Measurements from ENCODE around the gene SENP2. TPM values are rescaled to one million over a fixed set of nuclear protein-coding genes. Genes with fewer than 3 reads are reported as not detected.

Gene SENP2
- total RNA-seq: 10 to 100 TPM; 22.4 to 32.2 (median 26.8) TPM

DNA sequence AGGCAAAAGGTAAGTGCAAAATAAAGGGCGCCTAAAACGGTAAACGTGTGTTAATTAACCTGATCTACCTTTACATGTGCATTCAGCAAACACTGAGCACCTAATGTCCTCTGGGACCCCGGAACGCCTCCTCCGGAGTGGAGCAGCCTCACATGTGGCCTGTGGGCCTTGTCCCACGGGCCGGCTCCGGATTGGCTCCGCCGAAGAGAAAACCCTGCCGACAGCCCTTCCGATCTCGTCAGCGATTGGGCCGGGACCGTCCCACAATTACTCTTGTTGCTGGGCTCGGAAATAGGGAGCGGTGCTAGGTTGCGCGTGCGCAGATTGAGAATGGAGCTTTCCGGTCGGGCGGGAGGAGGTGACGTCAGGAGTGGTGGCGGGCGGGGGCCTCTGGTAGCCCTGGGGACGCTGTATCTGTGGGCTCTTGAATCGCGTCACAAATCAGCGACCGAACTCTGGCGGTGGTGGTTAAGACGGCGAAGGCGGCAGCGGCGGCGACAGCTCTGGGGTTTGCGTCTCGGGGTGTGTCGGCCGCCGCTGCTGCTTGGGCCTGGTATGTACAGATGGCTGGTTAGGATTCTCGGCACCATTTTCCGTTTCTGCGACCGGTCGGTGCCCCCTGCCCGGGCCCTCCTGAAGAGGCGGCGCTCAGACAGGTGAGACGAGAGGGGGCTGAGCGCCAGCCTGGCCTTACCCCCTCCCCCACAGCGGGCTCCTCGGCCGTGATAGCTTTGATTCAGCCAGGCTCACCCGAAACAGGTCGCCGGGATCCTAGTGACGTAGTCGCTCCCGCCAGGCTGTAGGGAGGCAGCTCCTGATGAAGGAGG is at the start of gene SENP2:
SENP2 (plus strand) TSS at position 437 of the 827 bp plus-strand sequence; CDS start at position 556, 119 bp downstream.
- no peaks in the 10 kb centered on the region for H3K27me3 ChIP-seq
- intact Hi-C loops (cut with DNase I): no loop called here
- H3K4me3 ChIP-seq: peak within 1 kb of the TSS; percentile 73 to 98 (median 86)
- peaks cover 1 to 11% (median 5%) of the 10 kb centered on the region in 4 donors for H3K36me3 ChIP-seq
- no peaks in the 10 kb centered on the region for H3K9me3 ChIP-seq
- DNase-seq (ENCODE audit: extremely low spot score): peak; percentile 100
- peaks cover 20 to 39% (median 38%) of the 10 kb centered on the region in 4 donors for H3K4me1 ChIP-seq
- 0% methylated on average over 24 of the region's 64 CpGs for WGBS
- peak within 1 kb of the TSS; percentile 93 to 99 (median 97) for H3K27ac ChIP-seq (replicated peaks in 1 of 4)
- TF ChIP-seq POLR2A (IDR thresholded peaks at IDR 0.05; ENCODE audit: low read depth): peak; percentile 84
- TF ChIP-seq, protein P1, sequence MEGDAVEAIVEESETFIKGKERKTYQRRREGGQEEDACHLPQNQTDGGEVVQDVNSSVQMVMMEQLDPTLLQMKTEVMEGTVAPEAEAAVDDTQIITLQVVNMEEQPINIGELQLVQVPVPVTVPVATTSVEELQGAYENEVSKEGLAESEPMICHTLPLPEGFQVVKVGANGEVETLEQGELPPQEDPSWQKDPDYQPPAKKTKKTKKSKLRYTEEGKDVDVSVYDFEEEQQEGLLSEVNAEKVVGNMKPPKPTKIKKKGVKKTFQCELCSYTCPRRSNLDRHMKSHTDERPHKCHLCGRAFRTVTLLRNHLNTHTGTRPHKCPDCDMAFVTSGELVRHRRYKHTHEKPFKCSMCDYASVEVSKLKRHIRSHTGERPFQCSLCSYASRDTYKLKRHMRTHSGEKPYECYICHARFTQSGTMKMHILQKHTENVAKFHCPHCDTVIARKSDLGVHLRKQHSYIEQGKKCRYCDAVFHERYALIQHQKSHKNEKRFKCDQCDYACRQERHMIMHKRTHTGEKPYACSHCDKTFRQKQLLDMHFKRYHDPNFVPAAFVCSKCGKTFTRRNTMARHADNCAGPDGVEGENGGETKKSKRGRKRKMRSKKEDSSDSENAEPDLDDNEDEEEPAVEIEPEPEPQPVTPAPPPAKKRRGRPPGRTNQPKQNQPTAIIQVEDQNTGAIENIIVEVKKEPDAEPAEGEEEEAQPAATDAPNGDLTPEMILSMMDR (IDR thresholded peaks at IDR 0.05): peak in 1 of 3 experiments; percentile 27
- TF ChIP-seq EP300 (IDR thresholded peaks at IDR 0.05): no peak
- peak; percentile 92 to 96 for TF ChIP-seq POLR2AphosphoS5 (IDR thresholded peaks at IDR 0.05)

DNA sequence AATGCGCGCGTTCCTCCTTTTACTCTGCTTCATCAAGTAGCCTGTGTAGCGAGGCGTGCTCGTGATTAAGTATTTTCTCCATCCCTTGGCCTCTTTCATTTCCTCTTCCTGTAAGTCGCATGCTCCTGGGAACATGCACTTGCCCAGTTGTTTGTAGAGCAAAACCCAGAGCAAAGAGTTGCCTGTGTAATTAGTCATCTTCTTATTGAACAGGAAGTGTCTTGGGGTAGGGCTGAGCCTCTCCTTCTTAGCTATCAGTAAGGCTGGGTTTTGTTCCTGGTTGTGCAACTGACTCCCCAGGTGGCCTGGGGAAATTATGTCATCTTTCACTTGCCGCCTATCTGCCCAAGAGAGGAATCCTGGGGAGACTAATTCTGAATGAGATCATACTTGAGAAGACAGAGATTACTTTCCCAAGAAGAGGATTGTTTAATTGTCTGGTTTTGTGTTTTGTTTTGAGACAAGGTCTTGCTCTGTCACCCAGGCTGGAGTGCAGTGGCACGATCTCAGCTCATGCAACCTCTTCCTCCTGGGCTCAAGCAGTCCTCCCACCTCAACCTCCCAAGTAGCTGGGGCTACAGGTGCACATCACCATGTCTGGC is 48.6 kb upstream of the SENP2 start:
- H3K27me3 ChIP-seq: peaks cover 0 to 7% (median 0%) of the 10 kb centered on the region in 4 donors
- WGBS: 43% methylated on average over 9 of the region's 9 CpGs
- no peaks in the 10 kb centered on the region for H3K36me3 ChIP-seq
- H3K4me3 ChIP-seq: no peak overlapping the region
- H3K9me3 ChIP-seq: no peaks in the 10 kb centered on the region
- TF ChIP-seq POLR2A (IDR thresholded peaks at IDR 0.05; ENCODE audit: low read depth): no peak
- peak in 1 of 2 donors; percentile 24 for TF ChIP-seq POLR2AphosphoS5 (IDR thresholded peaks at IDR 0.05)
- peak; percentile 92 for DNase-seq (ENCODE audit: extremely low spot score)
- intact Hi-C loops (cut with DNase I): no loop called here
- no peak overlapping the region for H3K27ac ChIP-seq (replicated peaks in 1 of 4)
- H3K4me1 ChIP-seq: no peaks in the 10 kb centered on the region

DNA sequence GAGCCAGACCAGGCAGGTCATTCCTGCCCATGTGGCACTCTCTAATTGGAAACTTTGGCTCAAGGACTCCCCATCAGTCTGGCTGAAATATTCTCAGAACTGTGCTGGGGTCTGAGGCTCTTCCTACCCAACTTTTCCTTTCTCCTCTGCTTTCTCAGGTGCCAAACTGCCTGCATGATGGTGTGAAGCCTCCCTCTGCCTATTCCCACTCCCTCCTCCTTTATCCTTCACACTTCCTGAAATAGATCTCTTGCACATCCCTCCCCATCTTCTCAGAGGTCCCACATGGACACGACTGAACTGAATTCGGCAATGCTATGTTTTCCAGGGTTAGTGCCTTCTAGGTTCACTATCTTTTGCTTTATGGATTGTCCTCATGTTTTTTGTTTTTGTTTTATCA is 46.2 kb upstream of the SENP2 start:
- DNase-seq (ENCODE audit: extremely low spot score): no peak
- H3K4me1 ChIP-seq: no peaks in the 10 kb centered on the region
- H3K27me3 ChIP-seq: peaks cover 0 to 7% (median 0%) of the 10 kb centered on the region in 4 donors
- H3K4me3 ChIP-seq: no peak overlapping the region
- 63% methylated on average over 2 of the region's 2 CpGs for WGBS
- H3K9me3 ChIP-seq: no peaks in the 10 kb centered on the region
- H3K36me3 ChIP-seq: no peaks in the 10 kb centered on the region
- no peak overlapping the region for H3K27ac ChIP-seq (replicated peaks in 1 of 4)
- TF ChIP-seq POLR2AphosphoS5 (IDR thresholded peaks at IDR 0.05): no peak
- TF ChIP-seq POLR2A (IDR thresholded peaks at IDR 0.05; ENCODE audit: low read depth): no peak
- TF ChIP-seq EP300 (IDR thresholded peaks at IDR 0.05): no peak
- TF ChIP-seq, protein P1 (IDR thresholded peaks at IDR 0.05): no peak
- intact Hi-C loops (cut with DNase I): no loop called here

DNA sequence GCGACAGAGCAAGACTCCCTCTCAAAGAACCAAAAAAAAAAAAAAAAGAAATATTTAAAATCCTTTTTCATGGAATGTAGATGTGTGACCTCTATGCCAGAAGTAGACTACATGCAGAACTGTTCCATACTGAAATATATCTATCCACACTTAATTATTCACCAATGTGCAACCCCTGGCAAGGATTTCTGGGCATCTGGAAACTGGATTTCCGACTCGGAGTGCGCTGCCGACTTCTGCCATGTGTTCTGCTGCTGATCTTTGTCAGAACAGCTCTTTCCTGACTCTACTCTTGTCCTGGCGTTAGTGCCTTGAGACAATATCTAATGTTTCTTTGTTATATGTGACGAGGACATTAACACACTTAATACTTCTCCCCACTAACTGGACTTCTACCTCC is 45.4 kb upstream of the SENP2 start:
- TF ChIP-seq, protein P1 (IDR thresholded peaks at IDR 0.05): no peak
- no peak for TF ChIP-seq POLR2AphosphoS5 (IDR thresholded peaks at IDR 0.05)
- no peak for TF ChIP-seq EP300 (IDR thresholded peaks at IDR 0.05)
- TF ChIP-seq POLR2A (IDR thresholded peaks at IDR 0.05; ENCODE audit: low read depth): no peak
- WGBS: 81% methylated on average over 7 of the region's 7 CpGs
- intact Hi-C loops (cut with DNase I): no loop called here
- DNase-seq (ENCODE audit: extremely low spot score): no peak
- peaks cover 0 to 7% (median 0%) of the 10 kb centered on the region in 4 donors for H3K27me3 ChIP-seq
- H3K4me1 ChIP-seq: no peaks in the 10 kb centered on the region
- no peaks in the 10 kb centered on the region for H3K9me3 ChIP-seq
- no peaks in the 10 kb centered on the region for H3K36me3 ChIP-seq
- no peak overlapping the region for H3K4me3 ChIP-seq
- no peak overlapping the region for H3K27ac ChIP-seq (replicated peaks in 1 of 4)

DNA sequence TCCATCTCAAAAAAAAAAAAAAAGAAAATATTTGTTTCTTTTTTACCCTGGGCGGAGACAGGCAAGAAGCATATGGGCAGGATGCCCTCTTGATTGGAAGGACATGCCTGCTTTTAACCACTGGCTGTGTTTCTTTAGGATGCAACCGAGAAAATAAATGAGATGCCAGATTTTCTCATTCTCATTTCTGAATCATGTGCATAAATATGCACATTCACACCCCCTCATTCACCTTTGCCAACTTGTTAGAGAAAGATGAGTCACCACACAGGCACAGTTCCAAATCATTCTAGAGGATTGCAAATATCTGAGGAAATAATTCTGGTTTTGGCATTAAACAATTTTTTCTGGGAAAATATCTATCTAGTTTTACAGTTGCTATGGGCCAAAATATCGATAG is 37.0 kb upstream of the SENP2 start:
- Histone ChIP-seq H3K4me3 (no peak overlapping the region), H3K9me3 (no peaks in the 10 kb centered on the region), H3K27ac (replicated peaks in 1 of 4) (no peak overlapping the region), H3K27me3 (no peaks in the 10 kb centered on the region), H3K4me1 (peaks cover 0 to 10% (median 7%) of the 10 kb centered on the region in 4 donors), H3K36me3 (no peaks in the 10 kb centered on the region)
- DNase-seq (ENCODE audit: extremely low spot score): no peak
- intact Hi-C loops (cut with DNase I): no loop called here
- TF ChIP-seq EP300 (IDR thresholded peaks at IDR 0.05) (no peak), POLR2A (IDR thresholded peaks at IDR 0.05; ENCODE audit: low read depth) (no peak), POLR2AphosphoS5 (IDR thresholded peaks at IDR 0.05) (peak in 1 of 2 donors; percentile 38)
- TF ChIP-seq, protein P1 (IDR thresholded peaks at IDR 0.05): no peak
- WGBS: 33% methylated on average over 3 of the region's 3 CpGs

Measured in esophagus muscularis mucosa (tissue), 4 donors.